HG03469 (cell line): ENCODE data around the gene C4orf33.
"Not testable (repeated sequence)": the region's sequence is repeated elsewhere in the genome, so short reads cannot be mapped to it uniquely, and the experiment has no call there.

Experiments
- ATAC-seq: cut with Tn5 transposase; IDR thresholded peaks from one replicate; pipeline ENCODE4 v1.9.1; 2021; ENCODE audit warnings: mild to moderate bottlenecking, moderate library complexity, moderate number of reproducible peaks; ENCODE audit not compliant: unreplicated experiment

C4orf33 gene

GRCh38 chr4:129126614-129127013 is 30.7 kb downstream of the C4orf33 start:
- not testable (repeated sequence) for ATAC-seq

GRCh38 chr4:129129143-129129542 is 33.2 kb downstream of the C4orf33 start:
- no peak for ATAC-seq

GRCh38 chr4:129131343-129131742 is 35.4 kb downstream of the C4orf33 start:
- ATAC-seq: no peak

GRCh38 chr4:129136433-129136832 is 40.5 kb downstream of the C4orf33 start:
- ATAC-seq: no peak

GRCh38 chr4:129138810-129139496 is 43.0 kb downstream of the C4orf33 start:
- ATAC-seq: no peak

- no peak for ATAC-seq
These were observed 44.6 kb downstream of the C4orf33 start for GRCh38 chr4:129140521-129140920.

GRCh38 chr4:129143359-129143758 is 47.4 kb downstream of the C4orf33 start:
- no peak for ATAC-seq

- no peak for ATAC-seq
These were observed 48.8 kb downstream of the C4orf33 start for GRCh38 chr4:129144755-129145206.

- no peak for ATAC-seq
These were observed 49.3 kb downstream of the C4orf33 start for GRCh38 chr4:129145222-129145730.

GRCh38 chr4:129146639-129147038 is 50.7 kb downstream of the C4orf33 start:
- ATAC-seq: no peak

GRCh38 chr4:129148892-129149291 is 52.9 kb downstream of the C4orf33 start:
- ATAC-seq: no peak

GRCh38 chr4:129149906-129150305 is 54.0 kb downstream of the C4orf33 start:
- no peak for ATAC-seq

- ATAC-seq: no peak
These were observed 56.4 kb downstream of the C4orf33 start for GRCh38 chr4:129152350-129152749.

GRCh38 chr4:129153700-129154099 is 57.7 kb downstream of the C4orf33 start:
- no peak for ATAC-seq

GRCh38 chr4:129162450-129162849 is 66.5 kb downstream of the C4orf33 start:
- no peak for ATAC-seq

- ATAC-seq: no peak
These were observed 67.5 kb downstream of the C4orf33 start for GRCh38 chr4:129163427-129163826.

- no peak for ATAC-seq
These were observed 68.3 kb downstream of the C4orf33 start for GRCh38 chr4:129164243-129164642.
